ENCODE measurements around the gene USP46. TPM values are rescaled to one million over a fixed set of nuclear protein-coding genes. Genes with fewer than 3 reads are reported as not detected.

Gene USP46
- total RNA-seq, 3 donors from 2014 or later (not counting 1 experiment from before 2014, with no cell fraction given): 7.8 to 11.7 (median 10.3) TPM

DNA sequence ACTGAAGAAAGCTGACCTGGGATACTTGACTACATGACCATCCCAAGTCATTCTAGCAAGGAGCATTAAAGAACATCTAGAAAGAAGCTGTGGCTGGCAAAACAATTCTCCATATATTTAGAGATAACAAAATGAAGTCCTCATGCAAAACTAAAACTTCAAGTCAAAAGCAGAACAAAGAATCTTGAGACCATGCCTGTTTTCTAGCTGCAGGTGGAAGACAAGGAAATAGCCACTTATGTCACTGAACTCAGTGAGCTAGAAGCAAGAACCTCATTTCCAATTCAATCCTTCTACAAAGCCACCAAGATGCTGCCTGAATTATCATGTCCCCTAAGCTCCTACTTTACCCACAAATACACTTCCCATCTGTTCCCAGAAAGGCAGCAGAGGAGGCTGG lies 13.8 kb downstream of the USP46 start:
- H3K27ac ChIP-seq (ENCODE audit: low read length): no peak overlapping the region
- intact Hi-C loops (cut with micrococcal nuclease): no loop called here
- H3K9me3 ChIP-seq (ENCODE audit: control insufficient read depth, insufficient read depth, low read length): no peaks in the 10 kb centered on the region
- Mint-ChIP-seq H3K4me3 (no peak overlapping the region), H3K9me3 (no peaks in the 10 kb centered on the region), H3K27me3 (ENCODE audit: low read depth in 2 of 2) (no peaks in the 10 kb centered on the region), H3K36me3 (no peaks in the 10 kb centered on the region), H3K4me1 (peaks cover 10 to 33% of the 10 kb centered on the region in 2 donors), H3K27ac (no peak overlapping the region)
- no peaks in the 10 kb centered on the region for H3K36me3 ChIP-seq (ENCODE audit: control insufficient read depth, insufficient read depth, low read length)
- no peak overlapping the region for H3K4me3 ChIP-seq (ENCODE audit: low read length)
- no peaks in the 10 kb centered on the region for H3K4me1 ChIP-seq (ENCODE audit: control insufficient read depth, insufficient read depth, low read length)
- ATAC-seq (no peak), DNase-seq (no peak)
- no peaks in the 10 kb centered on the region for H3K27me3 ChIP-seq (ENCODE audit: control insufficient read depth, insufficient read depth, low read length)
- TF ChIP-seq, protein P1, sequence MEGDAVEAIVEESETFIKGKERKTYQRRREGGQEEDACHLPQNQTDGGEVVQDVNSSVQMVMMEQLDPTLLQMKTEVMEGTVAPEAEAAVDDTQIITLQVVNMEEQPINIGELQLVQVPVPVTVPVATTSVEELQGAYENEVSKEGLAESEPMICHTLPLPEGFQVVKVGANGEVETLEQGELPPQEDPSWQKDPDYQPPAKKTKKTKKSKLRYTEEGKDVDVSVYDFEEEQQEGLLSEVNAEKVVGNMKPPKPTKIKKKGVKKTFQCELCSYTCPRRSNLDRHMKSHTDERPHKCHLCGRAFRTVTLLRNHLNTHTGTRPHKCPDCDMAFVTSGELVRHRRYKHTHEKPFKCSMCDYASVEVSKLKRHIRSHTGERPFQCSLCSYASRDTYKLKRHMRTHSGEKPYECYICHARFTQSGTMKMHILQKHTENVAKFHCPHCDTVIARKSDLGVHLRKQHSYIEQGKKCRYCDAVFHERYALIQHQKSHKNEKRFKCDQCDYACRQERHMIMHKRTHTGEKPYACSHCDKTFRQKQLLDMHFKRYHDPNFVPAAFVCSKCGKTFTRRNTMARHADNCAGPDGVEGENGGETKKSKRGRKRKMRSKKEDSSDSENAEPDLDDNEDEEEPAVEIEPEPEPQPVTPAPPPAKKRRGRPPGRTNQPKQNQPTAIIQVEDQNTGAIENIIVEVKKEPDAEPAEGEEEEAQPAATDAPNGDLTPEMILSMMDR (IDR thresholded peaks at IDR 0.05): no peak

GRCh38 chr4:52643785-52644244 lies 15.3 kb downstream of the USP46 start:
- no peak overlapping the region for H3K4me3 Mint-ChIP-seq

DNA sequence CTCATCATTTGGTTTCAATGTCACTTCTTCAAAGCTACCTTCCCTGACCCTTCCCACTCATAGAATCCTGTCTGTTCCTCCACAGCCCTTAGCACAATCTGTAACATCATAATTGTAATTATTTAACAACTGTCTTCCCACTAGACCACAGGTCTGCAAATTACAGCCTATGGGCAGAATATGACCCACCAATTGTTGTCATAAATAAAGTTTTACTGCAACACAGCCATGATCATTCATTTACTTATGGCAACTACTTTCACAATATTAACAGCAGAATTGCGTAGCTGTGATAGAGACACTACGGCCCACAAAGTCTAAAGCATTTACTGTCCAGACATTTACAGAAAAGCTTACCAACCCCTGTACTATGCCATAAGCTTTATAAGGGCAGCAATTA lies 15.9 kb downstream of the USP46 start:
- intact Hi-C loops (cut with micrococcal nuclease): no loop called here
- 97% methylated on average over 2 of the region's 2 CpGs for WGBS (ENCODE audit: insufficient coverage)
- no peak for ATAC-seq
- Histone ChIP-seq H3K36me3 (ENCODE audit: control insufficient read depth, insufficient read depth, low read length) (no peaks in the 10 kb centered on the region), H3K4me3 (ENCODE audit: low read length) (no peak overlapping the region), H3K4me1 (ENCODE audit: control insufficient read depth, insufficient read depth, low read length) (no peaks in the 10 kb centered on the region), H3K27me3 (ENCODE audit: control insufficient read depth, insufficient read depth, low read length) (no peaks in the 10 kb centered on the region), H3K27ac (ENCODE audit: low read length) (no peak overlapping the region), H3K9me3 (ENCODE audit: control insufficient read depth, insufficient read depth, low read length) (no peaks in the 10 kb centered on the region)
- Mint-ChIP-seq H3K4me3 (no peak overlapping the region), H3K9me3 (no peaks in the 10 kb centered on the region), H3K36me3 (no peaks in the 10 kb centered on the region), H3K27ac (no peak overlapping the region), H3K27me3 (ENCODE audit: low read depth in 2 of 2) (no peaks in the 10 kb centered on the region), H3K4me1 (peaks cover 0 to 25% of the 10 kb centered on the region in 2 donors)
- TF ChIP-seq, protein P1 (IDR thresholded peaks at IDR 0.05): no peak
- no peak for DNase-seq

More at GRCh38 chr4:52643785-52644244, 15.3 kb downstream of the USP46 start:
- intact Hi-C loops (cut with micrococcal nuclease): no loop called here
- Mint-ChIP-seq H3K4me1 (peaks cover 0 to 30% of the 10 kb centered on the region in 2 donors), H3K36me3 (no peaks in the 10 kb centered on the region), H3K27ac (no peak overlapping the region), H3K9me3 (no peaks in the 10 kb centered on the region), H3K27me3 (ENCODE audit: low read depth in 2 of 2) (no peaks in the 10 kb centered on the region)
- Histone ChIP-seq H3K27ac (ENCODE audit: low read length) (no peak overlapping the region), H3K27me3 (ENCODE audit: control insufficient read depth, insufficient read depth, low read length) (no peaks in the 10 kb centered on the region), H3K4me1 (ENCODE audit: control insufficient read depth, insufficient read depth, low read length) (no peaks in the 10 kb centered on the region), H3K4me3 (ENCODE audit: low read length) (no peak overlapping the region), H3K9me3 (ENCODE audit: control insufficient read depth, insufficient read depth, low read length) (no peaks in the 10 kb centered on the region), H3K36me3 (ENCODE audit: control insufficient read depth, insufficient read depth, low read length) (no peaks in the 10 kb centered on the region)
- WGBS (ENCODE audit: insufficient coverage): 69% methylated on average over 4 of the region's 4 CpGs
- no peak for ATAC-seq
- DNase-seq: no peak
- TF ChIP-seq, protein P1 (IDR thresholded peaks at IDR 0.05): no peak

DNA sequence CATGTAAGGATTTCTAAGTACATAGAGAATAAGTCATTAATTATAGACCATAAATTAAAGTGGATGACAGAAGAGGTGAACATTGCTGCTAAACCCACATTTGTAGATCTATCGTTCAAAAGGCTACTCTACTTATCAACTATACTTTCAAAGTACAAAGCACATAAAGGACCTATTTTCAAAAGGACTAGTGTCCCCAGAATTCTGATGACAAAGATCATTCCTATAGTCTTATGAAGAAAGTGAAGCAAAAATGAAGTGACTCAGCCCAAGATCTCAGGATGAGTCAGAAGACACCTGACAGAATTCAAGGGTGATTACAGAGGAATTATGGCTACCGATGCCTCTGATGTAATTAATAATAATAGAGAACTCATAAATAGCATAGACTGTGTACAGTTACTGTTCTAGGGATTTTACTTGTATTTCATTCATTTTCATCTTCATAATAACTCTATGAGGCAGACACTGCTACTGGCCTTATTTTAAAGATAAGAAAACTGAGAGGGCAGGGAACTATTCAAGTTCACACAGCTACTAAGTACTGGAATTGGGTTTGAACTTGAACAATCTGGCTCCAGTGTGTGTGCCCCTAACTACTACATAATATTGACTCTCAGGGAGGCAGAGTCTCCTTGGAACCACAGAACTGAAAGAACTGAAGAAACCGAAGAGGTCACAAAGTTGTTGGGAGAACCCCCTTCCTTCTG lies 17.1 kb downstream of the USP46 start:
- DNase-seq: no peak
- Histone ChIP-seq H3K36me3 (ENCODE audit: control insufficient read depth, insufficient read depth, low read length) (no peaks in the 10 kb centered on the region), H3K4me3 (ENCODE audit: low read length) (no peak overlapping the region), H3K4me1 (ENCODE audit: control insufficient read depth, insufficient read depth, low read length) (no peaks in the 10 kb centered on the region), H3K27ac (ENCODE audit: low read length) (no peak overlapping the region), H3K9me3 (ENCODE audit: control insufficient read depth, insufficient read depth, low read length) (no peaks in the 10 kb centered on the region), H3K27me3 (ENCODE audit: control insufficient read depth, insufficient read depth, low read length) (no peaks in the 10 kb centered on the region)
- H3K4me3 Mint-ChIP-seq: no peak overlapping the region
- H3K27ac Mint-ChIP-seq: no peak overlapping the region
- no peak for ATAC-seq
- H3K4me1 Mint-ChIP-seq: peaks cover 0 to 27% of the 10 kb centered on the region in 2 donors
- intact Hi-C loops (cut with micrococcal nuclease): no loop called here
- no peaks in the 10 kb centered on the region for H3K27me3 Mint-ChIP-seq (ENCODE audit: low read depth in 2 of 2)
- no peaks in the 10 kb centered on the region for H3K36me3 Mint-ChIP-seq
- no peaks in the 10 kb centered on the region for H3K9me3 Mint-ChIP-seq
- 59% methylated on average over 3 of the region's 3 CpGs for WGBS (ENCODE audit: insufficient coverage)
- TF ChIP-seq, protein P1 (IDR thresholded peaks at IDR 0.05): no peak

Data from natural killer cell (primary cell).